IMR-90 (cell line): ENCODE results near the gene CTIF.

Experiments used
- CEBPB ChIP-seq: IDR thresholded peaks from 2 replicates; pipeline ENCODE4 v1.6.1; 2012; ENCODE audit warnings: low read depth, low read length, improper control_type of control experiment
- CHD1 ChIP-seq: IDR thresholded peaks from 2 replicates; pipeline ENCODE4 v1.6.1; 2012; ENCODE audit warnings: low read depth, low read length, improper control_type of control experiment
- CTCF ChIP-seq: conservative IDR thresholded peaks from 2 replicates; pipeline ENCODE4 v1.5.1; 2012; ENCODE audit warnings: mild to moderate bottlenecking, low read depth, low read length, improper control_type of control experiment
- FOS ChIP-seq: fragments of 150-350 bp; IDR thresholded peaks from 2 replicates; pipeline ENCODE4 v1.6.1; 2016; ENCODE audit warnings: low read depth, low read length
- MAFK ChIP-seq: IDR thresholded peaks from 2 replicates; pipeline ENCODE4 v1.6.1; 2012; ENCODE audit warnings: low read depth, low read length, improper control_type of control experiment
- NFE2L2 ChIP-seq: fragments of 150-350 bp; IDR thresholded peaks from 2 replicates; pipeline ENCODE4 v1.6.1; 2016; ENCODE audit warnings: low read depth, mild to moderate bottlenecking, low read length
- POLR2A ChIP-seq: IDR thresholded peaks from 2 replicates; pipeline ENCODE4 v1.6.1; 2012; ENCODE audit warnings: mild to moderate bottlenecking, low read depth, low read length
- RCOR1 ChIP-seq: IDR thresholded peaks from 2 replicates; pipeline ENCODE4 v1.6.1; 2012; ENCODE audit warnings: mild to moderate bottlenecking, low read length, improper control_type of control experiment; ENCODE audit not compliant: insufficient replicate concordance
- RFX5 ChIP-seq: IDR thresholded peaks from 2 replicates; pipeline ENCODE4 v1.8.0; 2012; ENCODE audit warnings: low read depth, mild to moderate bottlenecking, low read length, moderate library complexity

DNA sequence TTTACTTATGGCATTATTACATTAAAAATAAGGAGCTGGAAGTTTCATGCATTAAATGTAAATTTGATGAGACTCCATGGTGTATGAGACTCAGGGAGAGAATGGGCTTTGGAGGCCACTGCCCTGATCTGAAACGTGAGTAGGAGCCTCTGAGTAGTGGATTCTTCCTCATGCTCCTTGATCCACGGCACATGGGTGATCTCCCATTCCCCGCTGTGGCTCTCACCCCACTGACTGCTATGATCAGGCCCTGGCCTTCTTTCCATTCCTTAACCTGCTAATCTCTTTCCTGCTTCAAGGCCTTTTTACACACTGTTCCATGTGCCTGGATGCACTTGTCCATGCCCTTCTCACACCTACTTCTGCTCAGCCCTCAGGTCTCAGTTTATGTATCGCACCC is 343.5 kb downstream of the CTIF start:
- TF ChIP-seq CTCF (no peak), NFE2L2 (no peak), RFX5 (no peak), POLR2A (no peak), CHD1 (no peak), CEBPB (no peak), RCOR1 (no peak), MAFK (no peak), FOS (no peak)
